ENCODE results near the gene PLXNB3.

GRCh38 chrX:153824348-153824747, 60.3 kb downstream of the PLXNB3 start:
- TF ChIP-seq CTCF (IDR thresholded peaks at IDR 0.05; ENCODE audit: low read length) (no peak), EZH2 (optimal IDR thresholded peaks at IDR 0.05; ENCODE audit: low read depth, low read length) (no peak), EZH2phosphoT487 (IDR thresholded peaks at IDR 0.05; ENCODE audit: low read length) (no peak)

Data from MM.1S (cell line).